HepG2 (cell line): ENCODE measurements around the gene BMF. TPM values are rescaled to one million over a fixed set of nuclear protein-coding genes. Genes with fewer than 3 reads are reported as not detected.

Experiments
- ATAD3A ChIP-seq: sonication (generic); formaldehyde crosslinking; IDR thresholded peaks from 2 replicates; pipeline ENCODE4 v1.4.0; 2020; ENCODE audit warnings: missing genetic modification reagents
- ATRX ChIP-seq: sonication (generic); formaldehyde crosslinking; IDR thresholded peaks from 2 replicates; pipeline ENCODE4 v1.4.0; 2020; ENCODE audit warnings: missing genetic modification reagents, borderline replicate concordance
- HCFC1 ChIP-seq: fragments of 150-350 bp; IDR thresholded peaks from 2 replicates; pipeline ENCODE4 v1.6.1; 2014; ENCODE audit warnings: low read depth, low read length
- HES4 ChIP-seq: sonication (generic); formaldehyde crosslinking; IDR thresholded peaks from 2 replicates; pipeline ENCODE4 v1.9.0; 2021; ENCODE audit warnings: mild to moderate bottlenecking, missing genetic modification reagents, borderline replicate concordance
- KLF9 ChIP-seq: IDR thresholded peaks from 2 replicates; pipeline ENCODE4 v1.6.1; 2016; ENCODE audit warnings: low read depth
- KMT2A ChIP-seq: sonication (generic); formaldehyde crosslinking; IDR thresholded peaks from 2 replicates; pipeline ENCODE4 v1.4.0; 2020; ENCODE audit warnings: missing genetic modification reagents
- MAFG ChIP-seq: sonication (generic); formaldehyde crosslinking; IDR thresholded peaks from 2 replicates; pipeline ENCODE4 v1.5.1; 2020; ENCODE audit warnings: mild to moderate bottlenecking, missing genetic modification reagents
- MTA1 ChIP-seq: sonication (generic); formaldehyde crosslinking; IDR thresholded peaks from 2 replicates; pipeline ENCODE4 v1.4.0; 2020; ENCODE audit warnings: missing genetic modification reagents, mild to moderate bottlenecking, borderline replicate concordance
- PRPF4 ChIP-seq: fragments of 200-400 bp; formaldehyde crosslinking; IDR thresholded peaks from 2 replicates; pipeline ENCODE4 v1.6.1; 2016; ENCODE audit warnings: low read length, low read depth; ENCODE audit not compliant: poor library complexity, severe bottlenecking
- REPIN1 ChIP-seq: sonication (generic); formaldehyde crosslinking; IDR thresholded peaks from 2 replicates; pipeline ENCODE4 v1.8.0; 2022; ENCODE audit warnings: missing genetic modification reagents, low read depth, mild to moderate bottlenecking, borderline replicate concordance
- SAFB2 ChIP-seq: sonication (generic); formaldehyde crosslinking; IDR thresholded peaks from 2 replicates; pipeline ENCODE4 v1.5.1; 2020; ENCODE audit warnings: missing genetic modification reagents, low read depth, mild to moderate bottlenecking, borderline replicate concordance
- SP5 ChIP-seq: IDR thresholded peaks from 2 replicates; pipeline ENCODE4 v1.6.1; 2016; ENCODE audit warnings: low read depth, borderline replicate concordance
- ZFP36L2 ChIP-seq: sonication (generic); formaldehyde crosslinking; IDR thresholded peaks from 2 replicates; pipeline ENCODE4 v1.4.0; 2020; ENCODE audit warnings: missing genetic modification reagents
- ZNF343 ChIP-seq: sonication (generic); formaldehyde crosslinking; IDR thresholded peaks from 2 replicates; pipeline ENCODE4 v1.4.0; 2020; ENCODE audit warnings: mild to moderate bottlenecking, missing genetic modification reagents
- ZNF564 ChIP-seq: sonication (generic); formaldehyde crosslinking; IDR thresholded peaks from 2 replicates; pipeline ENCODE4 v1.8.1; 2023; ENCODE audit warnings: mild to moderate bottlenecking, missing genetic modification reagents
- ZNF841 ChIP-seq: sonication (generic); formaldehyde crosslinking; IDR thresholded peaks from 2 replicates; pipeline ENCODE4 v1.8.1; 2023; ENCODE audit warnings: missing genetic modification reagents, borderline replicate concordance
- polyA plus RNA-seq, 8 experiments: library from polyadenylated mRNA; depleted of rRNA in 3 of 8; stranded (reverse) in 7 of 8; unstranded in 1 of 8; fragments of >200 nt; fragmentation: Illumina TruSeq in 4 of 8; extraction: Trizol in 4 of 8; gene quantifications; 2 replicates each; pipeline versions ENCODE4 v1.2.1 to v1.2.3, GENCODE V29; 2011 to 2016; ENCODE audit warnings: low read depth in 4 of 8, missing spikeins in 1 of 8, mixed read lengths in 1 of 8; ENCODE audit not compliant: insufficient read depth in 1 of 8
- total RNA-seq, 5 experiments: library from RNA; depleted of rRNA; stranded (reverse); fragments of >200 nt; fragmentation: Illumina TruSeq; extraction: Trizol; gene quantifications; 2 replicates each; pipeline ENCODE4 v1.2.3, GENCODE V29; 2016; ENCODE audit warnings: low read depth in 1 of 5
- TF ChIP-seq, protein P1 (sequence below): sonication (generic); formaldehyde crosslinking; IDR thresholded peaks from 2 replicates; pipeline ENCODE4 v1.4.0; 2020; ENCODE audit warnings: missing genetic modification reagents, mild to moderate bottlenecking, borderline replicate concordance
- TF ChIP-seq, protein P2 (sequence below): sonication (generic); formaldehyde crosslinking; IDR thresholded peaks from 2 replicates; pipeline ENCODE4 v1.5.0; 2020; ENCODE audit warnings: missing genetic modification reagents, mild to moderate bottlenecking, borderline replicate concordance
- TF ChIP-seq, protein P3 (sequence below): sonication (generic); formaldehyde crosslinking; IDR thresholded peaks from 2 replicates; pipeline ENCODE4 v1.5.0; 2020; ENCODE audit warnings: mild to moderate bottlenecking, low read depth, missing genetic modification reagents, borderline replicate concordance
- TF ChIP-seq, protein P4 (sequence below): sonication (generic); formaldehyde crosslinking; IDR thresholded peaks from 2 replicates; pipeline ENCODE4 v1.4.0; 2020; ENCODE audit warnings: missing genetic modification reagents
- TF ChIP-seq, protein P5 (sequence below): sonication (generic); formaldehyde crosslinking; IDR thresholded peaks from 2 replicates; pipeline ENCODE4 v1.5.0; 2020; ENCODE audit warnings: mild to moderate bottlenecking, missing genetic modification reagents, borderline replicate concordance

The BMF gene
- total and polyA plus RNA-seq, 2 of the 13 experiments (the other 11 are each of a cell fraction or from before 2014, with no cell fraction given): 8.7 to 15.9 TPM

DNA sequence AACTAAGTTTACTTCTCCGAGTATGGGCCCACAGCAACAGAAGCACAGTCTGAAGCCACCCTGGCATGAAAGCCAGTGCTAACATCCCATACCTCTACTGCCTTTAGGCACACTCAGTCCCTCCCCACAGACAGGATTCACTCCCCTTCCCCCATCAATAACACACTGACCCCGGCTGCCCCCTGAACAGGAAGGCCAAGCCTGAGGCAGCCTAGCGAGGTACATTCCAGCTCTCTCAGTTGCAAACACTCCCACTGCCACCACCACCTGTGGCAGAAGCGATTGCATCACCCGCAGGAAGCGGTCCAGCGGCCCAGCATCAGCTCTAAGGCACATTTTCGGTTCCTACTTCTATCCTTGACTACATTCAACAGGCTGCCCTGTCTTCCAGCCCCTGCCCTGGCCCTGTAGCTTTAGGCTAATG, 7.0 kb upstream of the BMF start (continued):
- TF ChIP-seq MAFG (CRISPR knock-in tag) (no peak), MTA1 (CRISPR knock-in tag) (no peak), PRPF4 (no peak), REPIN1 (0 out of 2 replicates have a peak, but pooled peaks have one; percentile 33), SP5 (CRISPR knock-in tag) (no peak), HCFC1 (no peak), ZNF841 (CRISPR knock-in tag) (no peak), HES4 (no peak), SAFB2 (CRISPR knock-in tag) (no peak), KMT2A (CRISPR knock-in tag) (no peak), ZNF564 (CRISPR knock-in tag) (no peak), ZNF343 (no peak), ATRX (CRISPR knock-in tag) (no peak), ATAD3A (CRISPR knock-in tag) (no peak), KLF9 (CRISPR knock-in tag) (no peak), ZFP36L2 (CRISPR knock-in tag) (no peak)
- TF ChIP-seq, protein P1, sequence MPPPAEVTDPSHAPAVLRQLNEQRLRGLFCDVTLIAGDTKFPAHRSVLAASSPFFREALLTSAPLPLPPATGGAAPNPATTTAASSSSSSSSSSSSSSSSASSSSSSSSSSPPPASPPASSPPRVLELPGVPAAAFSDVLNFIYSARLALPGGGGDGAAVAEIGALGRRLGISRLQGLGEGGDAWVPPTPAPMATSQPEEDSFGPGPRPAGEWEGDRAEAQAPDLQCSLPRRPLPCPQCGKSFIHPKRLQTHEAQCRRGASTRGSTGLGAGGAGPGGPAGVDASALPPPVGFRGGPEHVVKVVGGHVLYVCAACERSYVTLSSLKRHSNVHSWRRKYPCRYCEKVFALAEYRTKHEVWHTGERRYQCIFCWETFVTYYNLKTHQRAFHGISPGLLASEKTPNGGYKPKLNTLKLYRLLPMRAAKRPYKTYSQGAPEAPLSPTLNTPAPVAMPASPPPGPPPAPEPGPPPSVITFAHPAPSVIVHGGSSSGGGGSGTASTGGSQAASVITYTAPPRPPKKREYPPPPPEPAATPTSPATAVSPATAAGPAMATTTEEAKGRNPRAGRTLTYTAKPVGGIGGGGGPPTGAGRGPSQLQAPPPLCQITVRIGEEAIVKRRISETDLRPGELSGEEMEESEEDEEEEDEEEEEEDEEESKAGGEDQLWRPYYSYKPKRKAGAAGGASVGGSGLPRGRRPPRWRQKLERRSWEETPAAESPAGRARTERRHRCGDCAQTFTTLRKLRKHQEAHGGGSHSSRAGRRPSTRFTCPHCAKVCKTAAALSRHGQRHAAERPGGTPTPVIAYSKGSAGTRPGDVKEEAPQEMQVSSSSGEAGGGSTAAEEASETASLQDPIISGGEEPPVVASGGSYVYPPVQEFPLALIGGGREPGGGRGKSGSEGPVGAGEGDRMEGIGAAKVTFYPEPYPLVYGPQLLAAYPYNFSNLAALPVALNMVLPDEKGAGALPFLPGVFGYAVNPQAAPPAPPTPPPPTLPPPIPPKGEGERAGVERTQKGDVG (CRISPR knock-in tag): 0 out of 2 replicates have a peak, but pooled peaks have one; percentile 48
- TF ChIP-seq, protein P2, sequence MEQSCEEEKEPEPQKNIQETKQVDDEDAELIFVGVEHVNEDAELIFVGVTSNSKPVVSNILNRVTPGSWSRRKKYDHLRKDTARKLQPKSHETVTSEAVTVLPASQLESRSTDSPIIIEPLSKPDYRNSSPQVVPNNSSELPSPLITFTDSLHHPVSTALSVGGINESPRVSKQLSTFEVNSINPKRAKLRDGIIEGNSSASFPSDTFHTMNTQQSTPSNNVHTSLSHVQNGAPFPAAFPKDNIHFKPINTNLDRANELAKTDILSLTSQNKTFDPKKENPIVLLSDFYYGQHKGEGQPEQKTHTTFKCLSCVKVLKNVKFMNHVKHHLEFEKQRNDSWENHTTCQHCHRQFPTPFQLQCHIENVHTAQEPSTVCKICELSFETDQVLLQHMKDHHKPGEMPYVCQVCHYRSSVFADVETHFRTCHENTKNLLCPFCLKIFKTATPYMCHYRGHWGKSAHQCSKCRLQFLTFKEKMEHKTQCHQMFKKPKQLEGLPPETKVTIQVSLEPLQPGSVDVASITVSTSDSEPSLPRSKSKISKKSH (CRISPR knock-in tag): no peak
- TF ChIP-seq, protein P3, sequence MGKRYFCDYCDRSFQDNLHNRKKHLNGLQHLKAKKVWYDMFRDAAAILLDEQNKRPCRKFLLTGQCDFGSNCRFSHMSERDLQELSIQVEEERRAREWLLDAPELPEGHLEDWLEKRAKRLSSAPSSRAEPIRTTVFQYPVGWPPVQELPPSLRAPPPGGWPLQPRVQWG (CRISPR knock-in tag): no peak
- TF ChIP-seq, protein P4, sequence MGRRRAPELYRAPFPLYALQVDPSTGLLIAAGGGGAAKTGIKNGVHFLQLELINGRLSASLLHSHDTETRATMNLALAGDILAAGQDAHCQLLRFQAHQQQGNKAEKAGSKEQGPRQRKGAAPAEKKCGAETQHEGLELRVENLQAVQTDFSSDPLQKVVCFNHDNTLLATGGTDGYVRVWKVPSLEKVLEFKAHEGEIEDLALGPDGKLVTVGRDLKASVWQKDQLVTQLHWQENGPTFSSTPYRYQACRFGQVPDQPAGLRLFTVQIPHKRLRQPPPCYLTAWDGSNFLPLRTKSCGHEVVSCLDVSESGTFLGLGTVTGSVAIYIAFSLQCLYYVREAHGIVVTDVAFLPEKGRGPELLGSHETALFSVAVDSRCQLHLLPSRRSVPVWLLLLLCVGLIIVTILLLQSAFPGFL (CRISPR knock-in tag): no peak
- TF ChIP-seq, protein P5, sequence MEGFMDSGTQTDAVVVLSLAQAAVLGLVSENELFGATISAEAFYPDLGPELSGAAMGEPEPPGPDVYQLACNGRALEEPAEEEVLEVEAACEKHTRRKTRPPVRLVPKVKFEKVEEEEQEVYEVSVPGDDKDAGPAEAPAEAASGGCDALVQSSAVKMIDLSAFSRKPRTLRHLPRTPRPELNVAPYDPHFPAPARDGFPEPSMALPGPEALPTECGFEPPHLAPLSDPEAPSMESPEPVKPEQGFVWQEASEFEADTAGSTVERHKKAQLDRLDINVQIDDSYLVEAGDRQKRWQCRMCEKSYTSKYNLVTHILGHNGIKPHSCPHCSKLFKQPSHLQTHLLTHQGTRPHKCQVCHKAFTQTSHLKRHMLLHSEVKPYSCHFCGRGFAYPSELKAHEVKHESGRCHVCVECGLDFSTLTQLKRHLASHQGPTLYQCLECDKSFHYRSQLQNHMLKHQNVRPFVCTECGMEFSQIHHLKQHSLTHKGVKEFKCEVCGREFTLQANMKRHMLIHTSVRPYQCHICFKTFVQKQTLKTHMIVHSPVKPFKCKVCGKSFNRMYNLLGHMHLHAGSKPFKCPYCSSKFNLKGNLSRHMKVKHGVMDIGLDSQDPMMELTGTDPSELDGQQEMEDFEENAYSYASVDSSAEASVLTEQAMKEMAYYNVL (CRISPR knock-in tag): no peak
